GM23338 (cell line): Measurements from ENCODE around the gene NTRK3. TPM values are rescaled to one million over a fixed set of nuclear protein-coding genes. Genes with fewer than 3 reads are reported as not detected.

ENCODE experiments used
- ATAC-seq: fragments of 200-7000 bp; cut with Tn5 transposase; 3 replicates; pipeline ENCODE4 v1.9.1; 2020
- DNase-seq: peaks from one replicate; pipeline ENCODE4 v3.0.0-alpha.2; 2015; ENCODE audit warnings: low spot score
- H2AFZ ChIP-seq: fragments of 200-600 bp; sonication (generic); 2 replicates; pipeline ENCODE4 v1.8.0; 2016; ENCODE audit warnings: antibody characterized with exemption, mild to moderate bottlenecking, moderate library complexity
- H3F3A ChIP-seq: fragments of 200-600 bp; sonication (generic); replicated peaks from 2 replicates; pipeline ENCODE4 v1.8.0; 2017; ENCODE audit warnings: antibody characterized with exemption, mixed run types, low read depth
- H3K27ac ChIP-seq: fragments of 200-600 bp; sonication (generic); 2 replicates; pipeline ENCODE4 v1.6.1; 2016; ENCODE audit warnings: low read depth
- H3K27me3 ChIP-seq: fragments of 200-600 bp; sonication (generic); 2 replicates; pipeline ENCODE4 v1.8.0; 2016; ENCODE audit warnings: mild to moderate bottlenecking, mixed run types, moderate library complexity; ENCODE audit not compliant: insufficient read depth
- H3K36me3 ChIP-seq: fragments of 200-600 bp; sonication (generic); 2 replicates; pipeline ENCODE4 v1.8.0; 2016; ENCODE audit warnings: mild to moderate bottlenecking; ENCODE audit not compliant: insufficient read depth
- H3K4me1 ChIP-seq: fragments of 200-600 bp; sonication (generic); 2 replicates; pipeline ENCODE4 v1.8.0; 2016; ENCODE audit warnings: mild to moderate bottlenecking, moderate library complexity; ENCODE audit not compliant: insufficient read depth
- H3K4me2 ChIP-seq: fragments of 200-600 bp; sonication (generic); 2 replicates; pipeline ENCODE4 v1.7.1; 2017; ENCODE audit warnings: mixed run types
- H3K4me3 ChIP-seq: fragments of 200-600 bp; sonication (generic); 2 replicates; pipeline ENCODE4 v1.6.1; 2016; ENCODE audit warnings: mixed run types
- H3K79me2 ChIP-seq: fragments of 200-600 bp; sonication (generic); replicated peaks from 2 replicates; pipeline ENCODE4 v1.8.0; 2017; ENCODE audit warnings: mild to moderate bottlenecking; ENCODE audit not compliant: insufficient read depth
- H3K9me2 ChIP-seq: fragments of 200-600 bp; sonication (generic); 2 replicates; pipeline ENCODE4 v1.8.0; 2017; ENCODE audit not compliant: insufficient read depth
- H4K20me1 ChIP-seq: fragments of 200-600 bp; sonication (generic); replicated peaks from 2 replicates; pipeline ENCODE4 v1.8.0; 2017; ENCODE audit warnings: mild to moderate bottlenecking; ENCODE audit not compliant: insufficient read depth
- H3K27ac Mint-ChIP-seq: 2 replicates; pipeline ENCODE4 v1.8.0; 2020; ENCODE audit warnings: inconsistent platforms, mild to moderate bottlenecking, moderate library complexity, mixed read lengths
- H3K27me3 Mint-ChIP-seq: 3 replicates; pipeline ENCODE4 v1.8.0; 2022; ENCODE audit warnings: low read depth, mild to moderate bottlenecking, moderate library complexity, mixed read lengths, inconsistent platforms; ENCODE audit not compliant: insufficient read depth, poor library complexity
- H3K36me3 Mint-ChIP-seq: 3 replicates; pipeline ENCODE4 v1.8.0; 2021; ENCODE audit warnings: low read depth, mild to moderate bottlenecking, inconsistent platforms, moderate library complexity, mixed read lengths
- H3K4me1 Mint-ChIP-seq: 3 replicates; pipeline ENCODE4 v1.8.0; 2020; ENCODE audit warnings: mild to moderate bottlenecking, inconsistent platforms, mixed read lengths
- H3K4me3 Mint-ChIP-seq: 3 replicates; pipeline ENCODE4 v1.8.0; 2021; ENCODE audit warnings: moderate library complexity, mild to moderate bottlenecking, inconsistent platforms, mixed read lengths
- H3K9me3 Mint-ChIP-seq: 3 replicates; pipeline ENCODE4 v1.8.0; 2020; ENCODE audit warnings: moderate library complexity, mild to moderate bottlenecking, inconsistent platforms, mixed read lengths
- CREB1 ChIP-seq: fragments of 250-450 bp; sonication (Bioruptor Pico); IDR thresholded peaks from 2 replicates; pipeline ENCODE4 v1.5.0; 2020; ENCODE audit warnings: low read depth, mild to moderate bottlenecking, moderate library complexity
- CTCF ChIP-seq, 2 experiments: fragments of 200-600 bp in 1 of 2; sonication (generic) in 1 of 2; conservative IDR thresholded peaks; 2 replicates each; pipeline versions ENCODE4 v1.5.1 to v1.6.1; 2016 to 2017; ENCODE audit warnings: antibody characterized with exemption in 2 of 2, low read depth in 2 of 2, mild to moderate bottlenecking in 2 of 2, moderate library complexity in 1 of 2
- ETS1 ChIP-seq: IDR thresholded peaks from 2 replicates; pipeline ENCODE4 v1.6.1; 2016; ENCODE audit warnings: antibody characterized with exemption
- EZH2 ChIP-seq: fragments of 200-600 bp; sonication (generic); IDR thresholded peaks from one replicate; pipeline ENCODE4 v1.8.0; 2017; ENCODE audit warnings: antibody characterized with exemption, mild to moderate bottlenecking, low read depth; ENCODE audit not compliant: unreplicated experiment
- EZH2phosphoT487 ChIP-seq: fragments of 200-600 bp; sonication (generic); IDR thresholded peaks from one replicate; pipeline ENCODE4 v1.8.1; 2018; ENCODE audit warnings: antibody characterized with exemption; ENCODE audit not compliant: unreplicated experiment
- JUNB ChIP-seq: IDR thresholded peaks from one replicate; pipeline ENCODE4 v1.6.1; 2016; ENCODE audit warnings: antibody characterized with exemption; ENCODE audit not compliant: unreplicated experiment
- NANOG ChIP-seq: IDR thresholded peaks from 2 replicates; pipeline ENCODE4 v1.6.1; 2016; ENCODE audit warnings: antibody characterized with exemption, borderline replicate concordance
- POLR2AphosphoS5 ChIP-seq: IDR thresholded peaks from 2 replicates; pipeline ENCODE4 v1.6.1; 2016; ENCODE audit warnings: antibody characterized with exemption, low read depth
- REST ChIP-seq: IDR thresholded peaks from one replicate; pipeline ENCODE4 v1.6.1; 2018; ENCODE audit warnings: antibody characterized with exemption; ENCODE audit not compliant: unreplicated experiment
- STAT1 ChIP-seq: IDR thresholded peaks from one replicate; pipeline ENCODE4 v1.6.1; 2016; ENCODE audit warnings: antibody characterized with exemption; ENCODE audit not compliant: unreplicated experiment
- ZNF114 ChIP-seq: fragments of 250-450 bp; sonication (Bioruptor Pico); IDR thresholded peaks from 2 replicates; pipeline ENCODE4 v1.5.0; 2020; ENCODE audit warnings: mild to moderate bottlenecking, moderate library complexity
- ZNF331 ChIP-seq: fragments of 250-450 bp; sonication (Bioruptor Pico); IDR thresholded peaks from 2 replicates; pipeline ENCODE4 v1.5.0; 2020; ENCODE audit warnings: low read depth, mild to moderate bottlenecking, moderate library complexity
- ZNF462 ChIP-seq: fragments of 250-450 bp; sonication (Bioruptor Pico); IDR thresholded peaks from 2 replicates; pipeline ENCODE4 v1.5.0; 2020; ENCODE audit warnings: mild to moderate bottlenecking, moderate library complexity
- polyA plus RNA-seq: library from polyadenylated mRNA; unstranded; fragments of >200 nt; fragmentation: Nextera tagmentation; extraction: Ambion mirVana; gene quantifications from 2 replicates; pipeline ENCODE4 v1.2.1, GENCODE V29; 2016
- total RNA-seq: library from RNA; depleted of rRNA; stranded (reverse); fragments of >200 nt; shearing (Covaris generic); gene quantifications from 2 replicates; pipeline ENCODE4 v1.2.3, GENCODE V29; 2014

Gene NTRK3
- total and polyA plus RNA-seq, 2 experiments from 2014 or later, result 3.1 to 5.3 TPM

- H3K27me3 Mint-ChIP-seq, result peaks cover 6% of the 10 kb centered on the region
- no peaks in the 10 kb centered on the region for H3K36me3 Mint-ChIP-seq
- Histone ChIP-seq H3K9me2 (0 out of 2 replicates have a peak, but pooled peaks cover 4% of the 10 kb centered on the region), H3K4me1 (no peaks in the 10 kb centered on the region), H3K27me3 (no peaks in the 10 kb centered on the region), H3K27ac (no peak overlapping the region), H3K4me2 (no peak overlapping the region), H3K79me2 (no peaks in the 10 kb centered on the region), H4K20me1 (no peaks in the 10 kb centered on the region), H3K4me3 (no peak overlapping the region), H3K36me3 (no peaks in the 10 kb centered on the region), H3F3A (no peaks in the 10 kb centered on the region), H2AFZ (no peak overlapping the region)
- no peaks in the 10 kb centered on the region; the same call in 2 of the 3 replicates for H3K9me3 Mint-ChIP-seq
- no peak overlapping the region for H3K27ac Mint-ChIP-seq
- DNase-seq, result no peak
- no peak overlapping the region for H3K4me3 Mint-ChIP-seq
- no peak for ATAC-seq
- H3K4me1 Mint-ChIP-seq, result no peaks in the 10 kb centered on the region
- TF ChIP-seq STAT1, result no peak
- TF ChIP-seq ZNF114, result no peak
- TF ChIP-seq ZNF331 (CRISPR knock-in tag), result no peak
- no peak for TF ChIP-seq CREB1 (CRISPR knock-in tag)
- TF ChIP-seq CTCF (conservative IDR thresholded peaks at IDR 0.05; ENCODE audit: low read depth in 2 of 2), result no peak
- TF ChIP-seq POLR2AphosphoS5, result no peak
- TF ChIP-seq EZH2phosphoT487, result no peak
- no peak for TF ChIP-seq ETS1
- TF ChIP-seq NANOG, result no peak
- no peak for TF ChIP-seq ZNF462 (CRISPR knock-in tag)
- TF ChIP-seq REST, result no peak
- no peak for TF ChIP-seq EZH2
- TF ChIP-seq JUNB, result no peak
These were observed 303.7 kb downstream of the NTRK3 start for GRCh38 chr15:87952736-87953287.
